HCT116 (cell line): ENCODE measurements around the gene KRTAP5-3.
"Not testable (repeated sequence)": the region's sequence is repeated elsewhere in the genome, so short reads cannot be mapped to it uniquely, and the experiment has no call there.

Experiments
- CEBPB ChIP-seq: IDR thresholded peaks from 2 replicates; pipeline ENCODE4 v1.6.1; 2012; ENCODE audit warnings: low read depth
- CTCF ChIP-seq, 3 experiments: fragments of 200-600 bp in 1 of 3; sonication (generic) in 1 of 3; IDR thresholded peaks in 2 of 3; conservative IDR thresholded peaks in 1 of 3; 2 replicates each; pipeline ENCODE4 v1.5.1; 2012 to 2017; ENCODE audit warnings: low read depth in 2 of 3, low read length in 2 of 3, antibody characterized with exemption in 1 of 3, borderline replicate concordance in 1 of 3, control low read depth in 1 of 3, mild to moderate bottlenecking in 1 of 3, mixed read lengths in 1 of 3, mixed run types in 1 of 3, moderate library complexity in 1 of 3; ENCODE audit not compliant: insufficient read depth in 1 of 3
- EGR1 ChIP-seq: IDR thresholded peaks from 2 replicates; pipeline ENCODE4 v1.6.1; 2012; ENCODE audit warnings: low read depth
- EZH2 ChIP-seq: fragments of 200-600 bp; sonication (generic); IDR thresholded peaks from 2 replicates; pipeline ENCODE4 v1.6.1; 2017; ENCODE audit warnings: antibody characterized with exemption, mixed run types
- EZH2phosphoT487 ChIP-seq: fragments of 200-600 bp; IDR thresholded peaks from 2 replicates; pipeline ENCODE4 v1.6.1; 2018; ENCODE audit warnings: antibody characterized with exemption, borderline replicate concordance
- POLR2A ChIP-seq: IDR thresholded peaks from 2 replicates; pipeline ENCODE4 v1.7.0; 2011; ENCODE audit warnings: borderline replicate concordance; ENCODE audit not compliant: insufficient read depth, insufficient read length; ENCODE audit errors: extremely low read depth
- POLR2AphosphoS5 ChIP-seq: IDR thresholded peaks from 2 replicates; pipeline ENCODE4 v1.6.1; 2011; ENCODE audit warnings: mild to moderate bottlenecking, low read depth, low read length, moderate library complexity
- SIN3A ChIP-seq: IDR thresholded peaks from 2 replicates; pipeline ENCODE4 v1.6.1; 2012; ENCODE audit warnings: low read depth
- SP1 ChIP-seq: IDR thresholded peaks from 2 replicates; pipeline ENCODE4 v1.6.1; 2012; ENCODE audit warnings: low read depth
- TCF7L2 ChIP-seq: IDR thresholded peaks from 2 replicates; pipeline ENCODE4 v1.7.0; 2011; ENCODE audit warnings: borderline replicate concordance, inconsistent platforms; ENCODE audit not compliant: insufficient read depth, insufficient read length; ENCODE audit errors: extremely low read depth
- YY1 ChIP-seq: IDR thresholded peaks from 2 replicates; pipeline ENCODE4 v1.6.1; 2011; ENCODE audit warnings: low read length, low read depth, moderate library complexity, mild to moderate bottlenecking; ENCODE audit not compliant: insufficient replicate concordance; ENCODE audit errors: extremely low read depth
- ZFX ChIP-seq: fragments of 450-650 bp; IDR thresholded peaks from 2 replicates; pipeline ENCODE4 v1.6.1; 2017
- TF ChIP-seq, protein P1 (sequence below): IDR thresholded peaks from 2 replicates; pipeline ENCODE4 v1.6.1; 2011; ENCODE audit warnings: mild to moderate bottlenecking, low read length, moderate library complexity; ENCODE audit not compliant: insufficient replicate concordance; ENCODE audit errors: extremely low read depth

- TF ChIP-seq CTCF (IDR thresholded peaks at IDR 0.05 in 2 of 3, conservative IDR thresholded peaks at IDR 0.05 in 1 of 3; ENCODE audit: borderline replicate concordance in 1 of 3, insufficient read depth in 1 of 3, low read depth in 2 of 3, low read length in 2 of 3); EZH2; CEBPB; POLR2A; EZH2phosphoT487; SIN3A; ZFX; YY1; TCF7L2; EGR1; POLR2AphosphoS5; SP1: not testable (repeated sequence)
- TF ChIP-seq, protein P1, sequence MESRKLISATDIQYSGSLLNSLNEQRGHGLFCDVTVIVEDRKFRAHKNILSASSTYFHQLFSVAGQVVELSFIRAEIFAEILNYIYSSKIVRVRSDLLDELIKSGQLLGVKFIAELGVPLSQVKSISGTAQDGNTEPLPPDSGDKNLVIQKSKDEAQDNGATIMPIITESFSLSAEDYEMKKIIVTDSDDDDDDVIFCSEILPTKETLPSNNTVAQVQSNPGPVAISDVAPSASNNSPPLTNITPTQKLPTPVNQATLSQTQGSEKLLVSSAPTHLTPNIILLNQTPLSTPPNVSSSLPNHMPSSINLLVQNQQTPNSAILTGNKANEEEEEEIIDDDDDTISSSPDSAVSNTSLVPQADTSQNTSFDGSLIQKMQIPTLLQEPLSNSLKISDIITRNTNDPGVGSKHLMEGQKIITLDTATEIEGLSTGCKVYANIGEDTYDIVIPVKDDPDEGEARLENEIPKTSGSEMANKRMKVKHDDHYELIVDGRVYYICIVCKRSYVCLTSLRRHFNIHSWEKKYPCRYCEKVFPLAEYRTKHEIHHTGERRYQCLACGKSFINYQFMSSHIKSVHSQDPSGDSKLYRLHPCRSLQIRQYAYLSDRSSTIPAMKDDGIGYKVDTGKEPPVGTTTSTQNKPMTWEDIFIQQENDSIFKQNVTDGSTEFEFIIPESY = not testable (repeated sequence)
Observed at GRCh38 chr11:1582909-1583308, 25.4 kb downstream of the KRTAP5-3 start.
